ENCODE results near the gene EPHA6. TPM values are rescaled to one million over a fixed set of nuclear protein-coding genes. Genes with fewer than 3 reads are reported as not detected.

EPHA6 gene
- total RNA-seq = not detected in 2 replicates

GRCh38 chr3:96813820-96814650 lies at the start of gene EPHA6:
EPHA6 (plus strand) TSS chr3:96814594.

GRCh38 chr3:97764407-97765238 lies 950.2 kb downstream of the EPHA6 start, which contains the start of gene ARL6:
ARL6 (plus strand) TSS chr3:97764758; CDS start chr3:97768108, 3,350 bp downstream.

Measured in smooth muscle cell of the pulmonary artery (primary cell).